Urinary bladder (tissue), 4 donors: ENCODE measurements around the gene PSKH1. TPM values are rescaled to one million over a fixed set of nuclear protein-coding genes. Genes with fewer than 3 reads are reported as not detected.

Experiments used
- DNase-seq: peaks from one replicate; pipeline ENCODE4 v3.0.0-alpha.2; 2015; ENCODE audit errors: extremely low spot score
- H3K27ac ChIP-seq: one replicate; pipeline ENCODE4 v1.5.1; 2013; ENCODE audit warnings: low read depth, mild to moderate bottlenecking, moderate library complexity
- H3K36me3 ChIP-seq: one replicate; pipeline ENCODE4 v1.6.1; 2013; ENCODE audit warnings: mild to moderate bottlenecking, moderate library complexity; ENCODE audit not compliant: insufficient read depth
- H3K4me1 ChIP-seq: one replicate; pipeline ENCODE4 v1.6.1; 2013; ENCODE audit warnings: mild to moderate bottlenecking, moderate library complexity; ENCODE audit not compliant: insufficient read depth
- H3K4me3 ChIP-seq: one replicate; pipeline ENCODE4 v1.5.1; 2013; ENCODE audit warnings: low read depth, low read length
- WGBS: extraction: QIAGEN DNeasy Blood & Tissue Kit; methylation state at CpG from one replicate; pipeline ENCODE4 v1.1.7; 2013; 5-methylcytosine and 5-hydroxymethylcytosine counted together
- polyA plus RNA-seq: library from polyadenylated mRNA; stranded (reverse); fragments of 200-250 nt; gene quantifications from one replicate; pipeline ENCODE4 v1.2.3, GENCODE V29; 2013
- total RNA-seq: library from RNA; depleted of rRNA; stranded (reverse); fragments of >200 nt; gene quantifications from one replicate; pipeline ENCODE4 v1.2.3, GENCODE V29; 2014
- donor health status: healthy with polysubstance abuse.
- donor health status: healthy.

PSKH1 gene
- total and polyA plus RNA-seq, 2 donors = 9.9 to 39.0 TPM

DNA sequence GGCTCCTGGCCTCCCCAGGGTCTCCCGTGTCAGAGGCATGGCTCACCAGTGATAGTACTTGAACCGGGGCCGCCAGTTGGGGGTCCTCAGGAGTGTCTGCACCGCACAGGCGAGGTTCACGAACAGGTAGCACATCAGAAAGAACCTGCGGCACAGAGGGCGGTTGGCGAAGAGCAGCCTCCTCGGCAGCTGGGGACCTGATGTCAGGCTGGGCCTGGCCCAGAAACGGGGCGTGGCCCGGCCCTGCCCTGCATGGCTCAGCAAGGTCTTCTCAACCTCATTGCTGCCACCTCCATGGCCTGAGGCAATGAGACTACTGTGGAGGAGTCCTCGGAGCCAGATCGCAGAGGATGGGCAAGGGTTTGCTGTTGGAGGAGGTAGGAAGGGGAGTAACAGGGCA lies 55.0 kb downstream of the PSKH1 start:
- H3K27ac ChIP-seq = no peak overlapping the region
- H3K36me3 ChIP-seq = peaks cover 3% of the 10 kb centered on the region
- WGBS = 90% methylated on average over 15 of the region's 15 CpGs
- DNase-seq = no peak
- H3K4me3 ChIP-seq = no peak overlapping the region
- no peaks in the 10 kb centered on the region for H3K4me1 ChIP-seq

DNA sequence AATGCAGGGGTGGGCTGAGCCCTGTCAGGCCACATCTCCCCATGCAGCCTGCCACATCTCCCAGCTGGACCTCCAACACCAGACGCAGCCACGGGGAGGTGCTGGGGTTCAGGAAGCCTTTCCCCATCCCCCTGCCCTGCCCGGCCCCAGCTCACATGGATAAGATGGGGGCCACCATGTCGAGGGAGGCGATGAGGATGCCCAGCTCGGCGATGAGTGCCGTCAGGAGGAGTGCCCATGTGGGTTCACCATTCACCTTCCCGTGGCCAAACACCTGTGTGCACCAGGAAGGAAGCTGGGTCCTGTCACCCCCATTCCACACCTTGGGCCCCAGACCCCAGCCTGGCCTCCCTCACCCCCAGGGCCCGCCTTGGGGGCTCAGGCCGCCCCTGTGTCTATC lies 56.6 kb downstream of the PSKH1 start:
- no peak overlapping the region for H3K4me3 ChIP-seq
- H3K36me3 ChIP-seq = peaks cover 6% of the 10 kb centered on the region
- WGBS = 89% methylated on average over 11 of the region's 11 CpGs
- H3K27ac ChIP-seq = no peak overlapping the region
- no peak for DNase-seq
- H3K4me1 ChIP-seq = no peaks in the 10 kb centered on the region

DNA sequence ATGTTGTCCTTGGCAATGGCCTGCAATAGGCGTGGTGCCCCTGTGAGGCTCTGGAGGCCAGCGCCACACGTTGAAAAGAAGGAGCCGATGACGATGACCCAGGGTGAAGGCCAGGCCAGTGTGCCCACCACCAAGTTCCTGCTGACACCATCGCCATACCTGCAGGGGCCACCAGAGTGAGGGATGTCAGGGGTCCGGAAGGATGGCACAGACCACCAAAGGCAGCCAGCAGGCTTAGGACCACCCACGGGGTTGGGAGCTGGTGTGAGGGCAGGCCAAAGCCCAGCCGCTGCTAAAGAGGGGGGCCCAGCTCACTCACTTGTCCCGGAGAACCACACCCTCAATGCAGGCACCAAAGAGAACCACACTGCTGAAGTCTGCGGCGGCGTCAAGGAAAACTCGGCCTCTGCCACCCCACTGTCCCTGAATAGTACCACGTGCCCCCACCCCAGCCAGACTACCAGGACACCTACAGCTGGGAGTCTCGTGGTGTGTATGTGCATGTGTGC lies 57.3 kb downstream of the PSKH1 start:
- Histone ChIP-seq H3K27ac (no peak overlapping the region), H3K4me1 (no peaks in the 10 kb centered on the region), H3K36me3 (peaks cover 6% of the 10 kb centered on the region)

DNA sequence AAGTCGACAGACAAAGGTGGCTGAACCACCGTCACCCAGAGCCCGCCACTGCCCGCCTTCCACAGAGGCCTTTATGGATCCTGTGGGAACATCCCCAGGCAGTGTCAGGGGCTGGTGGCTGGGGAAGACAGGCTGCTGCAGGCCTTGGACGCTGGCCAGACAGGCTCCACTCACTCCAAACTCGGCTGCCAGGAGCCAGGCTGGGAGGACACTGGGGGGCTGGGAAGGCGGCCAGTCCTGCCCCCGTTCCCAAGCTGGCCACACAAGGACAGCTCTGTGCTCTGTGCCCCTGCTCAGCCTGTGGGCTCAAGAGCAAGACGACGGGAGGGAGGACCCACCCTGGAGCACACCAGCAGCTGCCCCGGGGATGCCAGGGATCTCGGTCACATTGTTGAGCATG lies 58.4 kb downstream of the PSKH1 start:
- no peak overlapping the region for H3K27ac ChIP-seq
- H3K36me3 ChIP-seq = peaks cover 6% of the 10 kb centered on the region
- H3K4me1 ChIP-seq = no peaks in the 10 kb centered on the region
- no peak overlapping the region for H3K4me3 ChIP-seq
- WGBS = 49% methylated on average over 12 of the region's 12 CpGs
- DNase-seq = no peak

More for the DNA sequence above, 57.3 kb downstream of the PSKH1 start:
- 87% methylated on average over 16 of the region's 16 CpGs for WGBS
- DNase-seq = no peak
- no peak overlapping the region for H3K4me3 ChIP-seq

DNA sequence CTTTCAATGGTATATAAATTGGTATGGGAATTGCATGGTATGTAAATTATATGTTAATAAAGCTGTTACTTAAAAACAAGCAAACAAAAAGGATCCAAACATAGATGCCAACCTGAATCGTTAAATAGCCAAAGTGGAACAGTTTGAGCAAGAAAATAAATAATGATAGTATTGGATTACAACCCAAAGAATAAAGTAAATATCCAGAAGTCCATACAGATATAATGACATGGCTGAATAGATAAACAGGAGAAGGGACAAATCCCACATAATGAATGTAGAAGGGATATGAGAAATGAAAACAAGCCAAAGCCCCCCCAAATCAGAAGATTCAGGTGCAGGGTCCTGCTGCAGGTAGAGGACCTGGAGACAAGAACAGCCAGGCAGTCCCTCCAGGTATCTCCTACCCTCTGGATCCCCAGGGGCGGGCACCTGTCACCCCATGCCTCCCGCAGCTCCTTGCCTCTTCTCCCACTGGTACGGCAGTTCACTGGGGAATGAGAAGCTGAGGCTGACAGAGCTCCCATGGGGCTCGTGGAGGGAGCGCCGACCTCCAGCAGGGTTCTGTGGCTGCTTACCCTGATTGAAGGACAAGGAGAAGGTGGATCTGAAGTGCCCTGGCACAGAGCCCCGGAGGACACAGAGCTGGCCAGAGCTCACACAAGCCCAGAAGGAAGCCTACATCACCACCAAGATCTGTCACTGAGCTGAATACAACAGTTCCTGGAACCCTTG lies 60.8 kb downstream of the PSKH1 start:
- Histone ChIP-seq H3K27ac (no peak overlapping the region), H3K4me1 (no peaks in the 10 kb centered on the region), H3K4me3 (no peak overlapping the region), H3K36me3 (peaks cover 3% of the 10 kb centered on the region)
- no peak for DNase-seq
- WGBS = 90% methylated on average over 8 of the region's 8 CpGs

DNA sequence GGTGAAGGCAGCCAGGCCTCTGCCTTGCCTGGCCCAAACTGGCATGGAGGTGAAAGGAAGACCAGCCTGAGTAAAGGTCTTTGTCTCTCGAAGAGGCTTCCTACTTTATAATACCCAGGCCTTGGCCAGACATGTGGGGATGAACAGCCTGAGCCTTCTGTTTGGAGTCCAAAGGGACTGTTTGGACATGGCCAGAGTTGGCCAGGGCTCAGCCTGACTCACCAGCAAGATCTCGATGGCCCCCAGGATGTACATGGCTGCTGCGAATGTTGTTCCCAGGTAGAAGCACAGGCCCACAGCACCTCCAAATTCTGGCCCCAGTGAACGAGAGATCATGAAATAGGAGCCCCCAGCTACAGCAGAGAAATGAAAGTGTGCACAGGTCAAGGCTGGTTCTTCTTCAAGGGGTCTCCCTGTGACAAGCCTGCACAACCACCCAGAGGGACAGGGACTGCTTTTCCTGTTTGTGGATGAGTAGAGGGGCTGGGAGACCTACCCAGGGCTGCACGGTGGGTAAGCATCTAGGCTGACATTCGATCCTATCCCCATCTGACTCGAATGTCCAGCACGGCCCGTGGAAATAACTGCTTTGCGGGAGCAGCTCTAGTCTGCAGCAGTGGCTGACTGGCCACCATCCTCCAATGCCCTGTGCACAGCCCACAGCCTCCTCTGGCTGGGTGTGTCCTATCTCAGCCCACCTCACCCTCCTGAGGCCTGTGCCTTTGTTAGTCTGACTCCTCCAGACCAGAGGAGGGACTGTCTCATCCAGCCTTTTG lies 61.6 kb downstream of the PSKH1 start:
- Histone ChIP-seq H3K4me3 (no peak overlapping the region), H3K4me1 (no peaks in the 10 kb centered on the region), H3K27ac (no peak overlapping the region), H3K36me3 (peaks cover 3% of the 10 kb centered on the region)
- DNase-seq = no peak
- 79% methylated on average over 10 of the region's 10 CpGs for WGBS

DNA sequence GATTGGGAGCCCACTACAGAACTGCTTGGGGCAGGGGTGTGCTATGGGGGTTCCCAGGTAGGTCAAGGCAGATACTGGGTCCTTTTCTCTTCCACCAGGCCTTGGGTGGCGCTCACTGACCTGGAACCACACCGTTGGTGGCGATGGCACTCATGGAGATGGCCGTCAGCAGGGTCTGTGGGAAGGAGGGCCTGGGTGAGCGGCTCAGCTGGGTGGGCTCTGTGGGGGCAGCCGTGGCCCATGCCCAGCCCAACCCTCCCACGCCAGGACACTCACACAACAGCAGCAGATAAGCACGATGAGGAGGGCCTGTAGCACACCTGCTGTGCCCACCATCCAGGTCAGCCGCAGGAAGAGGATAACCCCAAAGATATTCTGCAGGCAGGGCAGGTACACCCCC lies 64.6 kb downstream of the PSKH1 start:
- Histone ChIP-seq H3K4me1 (no peaks in the 10 kb centered on the region), H3K27ac (no peak overlapping the region), H3K36me3 (peaks cover 3% of the 10 kb centered on the region), H3K4me3 (no peak overlapping the region)
- WGBS = 95% methylated on average over 9 of the region's 9 CpGs
- no peak for DNase-seq

DNA sequence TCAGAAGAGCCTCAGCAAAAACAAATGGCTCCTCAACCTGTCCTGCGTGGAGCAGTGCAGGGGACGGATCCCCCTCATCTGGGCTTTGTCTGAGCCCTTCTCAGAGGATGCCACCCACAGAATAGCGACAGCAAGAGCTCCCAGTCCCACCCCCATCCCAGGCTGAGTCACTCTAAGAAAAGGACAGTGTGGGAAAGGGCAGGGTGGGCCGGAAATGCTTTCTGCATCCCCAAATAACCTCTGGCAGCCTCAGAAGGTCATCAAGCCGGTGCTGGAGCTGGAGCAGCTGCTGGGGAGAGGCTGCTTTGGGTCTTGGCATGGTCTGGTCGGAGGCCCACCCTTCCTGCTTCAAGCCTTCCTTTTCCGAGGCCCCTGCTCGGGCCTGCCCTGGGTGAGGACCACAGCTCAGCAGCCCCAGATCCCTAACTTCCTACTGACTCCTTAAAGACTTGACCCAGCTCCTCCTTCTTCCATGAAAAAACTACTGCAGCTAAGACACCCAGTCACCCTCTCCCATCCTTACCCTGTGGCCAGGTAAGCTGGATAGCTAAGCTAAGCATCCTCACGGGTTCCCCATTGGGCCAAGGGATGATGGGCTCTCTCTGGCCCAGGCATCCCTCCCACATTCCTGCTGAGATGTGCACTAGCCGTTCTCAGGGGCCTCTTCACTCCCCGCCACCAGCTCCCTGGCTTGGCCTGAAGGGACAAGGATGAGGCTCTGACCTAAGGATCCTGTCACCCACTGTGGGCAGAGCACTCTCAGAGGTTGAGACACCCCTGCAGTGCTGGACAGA lies 66.7 kb downstream of the PSKH1 start:
- Histone ChIP-seq H3K4me1 (no peaks in the 10 kb centered on the region), H3K27ac (no peak overlapping the region), H3K4me3 (no peak overlapping the region), H3K36me3 (no peaks in the 10 kb centered on the region)
- WGBS = 48% methylated on average over 11 of the region's 11 CpGs
- no peak for DNase-seq

DNA sequence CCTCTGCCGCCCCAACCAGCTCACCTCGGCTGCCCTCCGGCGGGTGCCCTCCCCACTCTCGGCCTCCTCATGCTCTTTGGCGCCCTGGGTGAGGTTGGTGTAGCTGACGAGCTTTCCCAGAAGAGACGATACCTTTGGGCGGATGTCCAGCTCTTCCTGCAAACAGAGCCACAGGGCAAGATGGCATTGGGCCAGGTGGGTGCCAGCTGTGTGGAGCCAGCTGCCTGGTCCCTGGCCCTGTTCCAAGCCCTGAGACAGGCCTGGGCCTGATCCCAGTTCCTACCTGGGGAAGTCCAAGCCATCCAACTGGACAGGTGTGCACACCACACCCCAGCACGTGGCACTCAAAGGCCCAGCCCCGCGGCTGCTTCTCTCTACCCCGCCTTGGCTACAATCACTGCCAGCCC lies 68.5 kb downstream of the PSKH1 start:
- Histone ChIP-seq H3K4me3 (no peak overlapping the region), H3K27ac (peak overlapping the region; percentile 33), H3K4me1 (no peaks in the 10 kb centered on the region), H3K36me3 (no peaks in the 10 kb centered on the region)
- 80% methylated on average over 13 of the region's 13 CpGs for WGBS
- DNase-seq = no peak

DNA sequence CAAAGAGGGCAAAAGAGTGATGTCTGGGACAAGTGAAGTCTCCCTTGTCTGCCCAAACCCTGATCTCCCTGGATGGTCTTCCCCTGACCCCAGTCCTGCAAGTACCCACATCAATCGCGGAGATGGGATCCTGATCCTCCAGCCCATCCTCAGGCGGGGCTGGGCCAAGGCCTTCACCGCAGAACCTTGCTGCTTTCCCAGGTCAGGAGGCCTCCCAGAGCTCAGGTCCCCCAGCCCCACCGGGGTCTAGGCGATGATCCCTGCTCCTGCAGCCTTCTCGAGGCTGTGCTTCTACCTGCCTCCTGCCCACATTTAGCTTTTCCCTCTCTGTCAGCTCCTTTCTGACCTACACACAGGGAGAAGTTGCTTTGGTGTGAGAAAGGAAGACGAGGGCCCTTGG lies 69.1 kb downstream of the PSKH1 start:
- no peak overlapping the region for H3K4me3 ChIP-seq
- H3K4me1 ChIP-seq = no peaks in the 10 kb centered on the region
- no peaks in the 10 kb centered on the region for H3K36me3 ChIP-seq
- no peak overlapping the region for H3K27ac ChIP-seq
- DNase-seq = no peak
- WGBS = 92% methylated on average over 8 of the region's 8 CpGs

DNA sequence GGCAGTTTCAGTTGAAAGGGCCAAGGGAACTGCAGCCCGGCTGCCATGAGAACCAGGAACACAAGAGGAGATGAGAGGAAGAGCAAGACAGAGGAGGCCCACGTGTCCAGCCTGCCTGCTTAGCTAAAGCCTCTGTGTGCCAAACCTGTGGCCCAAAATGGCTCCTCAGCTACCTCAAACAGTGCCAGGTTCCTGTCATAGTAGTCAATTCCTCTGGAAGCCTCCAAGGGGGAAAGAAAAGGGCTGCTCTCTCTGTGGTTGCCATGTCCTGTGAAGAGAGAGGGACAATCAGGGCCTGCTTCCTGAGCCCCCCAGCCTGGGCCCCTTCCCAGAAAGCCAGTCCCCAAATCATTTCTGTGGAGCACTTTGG lies 70.2 kb downstream of the PSKH1 start:
- Histone ChIP-seq H3K27ac (no peak overlapping the region), H3K4me1 (no peaks in the 10 kb centered on the region), H3K36me3 (no peaks in the 10 kb centered on the region), H3K4me3 (no peak overlapping the region)
- 66% methylated on average over 2 of the region's 2 CpGs for WGBS
- no peak for DNase-seq

DNA sequence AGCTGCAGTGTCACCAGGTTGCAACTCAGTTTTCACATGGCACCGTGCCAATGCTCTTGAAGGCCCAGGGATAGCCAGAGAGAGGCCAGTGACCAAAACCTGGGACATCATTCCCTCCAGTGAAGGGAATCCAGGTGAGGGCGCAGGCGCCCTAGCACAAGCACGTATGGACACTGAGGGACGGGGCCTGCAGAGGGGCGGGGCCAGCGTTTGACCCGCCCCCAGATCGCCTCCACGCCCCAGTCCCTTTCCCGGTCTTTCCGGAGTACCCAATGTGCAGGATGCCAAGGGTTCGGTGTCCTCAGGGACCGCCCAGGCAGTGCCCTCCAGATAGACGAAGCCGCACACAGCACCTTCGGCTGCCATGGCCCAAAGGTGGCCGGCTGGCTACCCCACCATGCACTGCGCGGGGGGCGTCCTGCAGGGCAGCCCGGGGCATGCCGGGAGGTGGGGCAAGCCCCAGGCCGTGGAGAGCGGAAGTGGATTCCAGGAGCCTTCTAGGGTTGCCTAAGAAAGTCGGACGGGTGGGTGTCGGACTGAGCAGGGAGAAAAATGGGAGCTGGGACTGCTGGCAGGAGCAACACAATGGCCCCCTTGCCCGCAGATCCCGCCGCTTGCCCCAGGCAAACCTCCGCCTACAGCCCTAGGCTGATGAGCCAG lies 70.7 kb downstream of the PSKH1 start:
- Histone ChIP-seq H3K4me3 (no peak overlapping the region), H3K4me1 (no peaks in the 10 kb centered on the region)
- 47% methylated on average over 32 of the region's 32 CpGs for WGBS

DNA sequence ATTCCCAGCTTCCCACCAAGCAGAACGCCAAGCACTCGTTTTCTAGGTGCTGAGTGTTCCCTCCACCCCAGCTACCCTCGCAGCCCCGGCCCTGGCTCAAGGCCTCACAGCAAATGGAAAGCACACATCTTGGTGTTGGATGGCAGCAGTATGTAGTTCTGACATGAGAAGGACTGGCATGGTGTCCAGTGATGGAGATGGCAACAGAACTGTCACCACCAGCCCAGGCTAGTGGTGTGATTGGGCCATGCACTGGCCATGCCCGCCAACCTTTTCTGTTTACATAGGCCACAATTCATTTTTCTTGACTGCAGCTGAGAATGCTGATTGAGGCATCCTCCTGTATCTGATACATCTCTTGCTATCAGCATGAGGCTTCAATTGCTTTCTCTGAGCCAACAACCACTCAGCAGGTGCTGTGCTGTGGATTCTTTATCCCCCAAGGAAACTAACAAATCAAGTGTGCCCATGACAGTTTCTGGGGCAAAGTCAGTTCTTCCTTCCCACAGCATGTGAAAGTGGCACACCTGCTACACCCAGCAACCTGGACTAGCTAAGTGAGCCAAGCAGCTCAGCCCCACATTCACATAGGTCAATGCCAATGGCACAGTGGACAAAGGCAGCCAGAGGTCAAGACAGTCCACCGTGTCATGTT lies 71.5 kb downstream of the PSKH1 start:
- Histone ChIP-seq H3K4me1 (no peaks in the 10 kb centered on the region), H3K27ac (no peak overlapping the region), H3K4me3 (no peak overlapping the region), H3K36me3 (no peaks in the 10 kb centered on the region)
- DNase-seq = no peak
- 83% methylated on average over 6 of the region's 6 CpGs for WGBS

More for the DNA sequence above, 70.7 kb downstream of the PSKH1 start:
- H3K27ac ChIP-seq = no peak overlapping the region
- H3K36me3 ChIP-seq = no peaks in the 10 kb centered on the region
- DNase-seq = no peak
